Measurements from ENCODE around the gene FAM227A.

- no peak for TF ChIP-seq EZH2 (IDR thresholded peaks at IDR 0.05; ENCODE audit: borderline replicate concordance)
- TF ChIP-seq CTCF (IDR thresholded peaks at IDR 0.05; ENCODE audit: poor library complexity): no peak
These were observed 54.9 kb downstream of the FAM227A start for GRCh38 chr22:38601221-38601764.

All from hepatocyte (in vitro differentiated cells).